OCI-LY7 (cell line): Measurements from ENCODE around the gene PTPN18. TPM values are rescaled to one million over a fixed set of nuclear protein-coding genes. Genes with fewer than 3 reads are reported as not detected.

ENCODE experiments used
- BruUV-seq: library from RNA; stranded (reverse); fragments of 400-500 nt; replicated peaks from 2 replicates; lab custom pipeline; 2021; lab: Mats Ljungman, UMichigan
- CTCF ChIA-PET: fragments of 300-600 bp; sonication (Branson Sonifier 250); formaldehyde crosslinking; loops from one replicate; lab custom pipeline; 2022; ENCODE audit warnings: antibody characterized with exemption; ENCODE audit not compliant: unreplicated experiment; lab: Charles Lee
- POLR2A ChIA-PET: fragments of 300-600 bp; sonication (Branson Sonifier 250); formaldehyde crosslinking; loops from one replicate; lab custom pipeline; 2022; ENCODE audit warnings: antibody characterized with exemption; lab: Charles Lee
- DNase-seq: peaks from one replicate; pipeline ENCODE4 v3.0.0-alpha.2; 2015; ENCODE audit warnings: low spot score
- H2AFZ ChIP-seq: fragments of 200-600 bp; sonication (generic), shearing (Covaris generic); 2 replicates; pipeline ENCODE4 v1.6.1; 2014; ENCODE audit warnings: mild to moderate bottlenecking, antibody characterized with exemption, low read length, moderate library complexity
- H3K27ac ChIP-seq: fragments of 200-600 bp; sonication (generic); 2 replicates; pipeline ENCODE4 v1.5.1; 2014; ENCODE audit warnings: mixed run types, low read depth, mild to moderate bottlenecking, moderate library complexity, low read length, inconsistent platforms; ENCODE audit not compliant: poor library complexity, severe bottlenecking
- H3K36me3 ChIP-seq: fragments of 200-600 bp; sonication (generic); 2 replicates; pipeline ENCODE4 v1.6.1; 2014; ENCODE audit warnings: mild to moderate bottlenecking, antibody characterized with exemption, low read length, moderate library complexity, mixed read lengths; ENCODE audit not compliant: insufficient read depth
- H3K4me1 ChIP-seq: fragments of 200-600 bp; sonication (generic); 2 replicates; pipeline ENCODE4 v1.5.1; 2014; ENCODE audit warnings: mild to moderate bottlenecking, low read length; ENCODE audit not compliant: insufficient read depth, poor library complexity, severe bottlenecking
- H3K4me2 ChIP-seq: fragments of 200-600 bp; sonication (generic); 2 replicates; pipeline ENCODE4 v1.6.1; 2014; ENCODE audit warnings: mild to moderate bottlenecking, low read length
- H3K4me3 ChIP-seq: fragments of 200-600 bp; sonication (generic); 2 replicates; pipeline ENCODE4 v1.5.1; 2014; ENCODE audit warnings: mild to moderate bottlenecking, low read depth, low read length; ENCODE audit not compliant: poor library complexity, severe bottlenecking
- H3K79me2 ChIP-seq: fragments of 200-600 bp; sonication (generic); 2 replicates; pipeline ENCODE4 v1.6.1; 2016; ENCODE audit warnings: low read depth, mild to moderate bottlenecking, low read length, moderate library complexity, mixed read lengths; ENCODE audit not compliant: insufficient read depth
- H3K9me2 ChIP-seq: fragments of 200-600 bp; sonication (generic); 2 replicates; pipeline ENCODE4 v1.6.1; 2016; ENCODE audit warnings: mild to moderate bottlenecking, low read length, mixed read lengths; ENCODE audit not compliant: insufficient read depth
- H3K9me3 ChIP-seq: fragments of 200-600 bp; sonication (generic); 2 replicates; pipeline ENCODE4 v1.6.1; 2014; ENCODE audit warnings: mild to moderate bottlenecking, mixed run types, low read length, mixed read lengths
- H4K20me1 ChIP-seq: fragments of 200-600 bp; sonication (generic); 2 replicates; pipeline ENCODE4 v1.6.1; 2014; ENCODE audit warnings: mild to moderate bottlenecking, antibody characterized with exemption, low read length, moderate library complexity, mixed read lengths; ENCODE audit not compliant: insufficient read depth
- EZH2phosphoT487 ChIP-seq: fragments of 200-600 bp; sonication (generic); IDR thresholded peaks from 2 replicates; pipeline ENCODE4 v1.6.1; 2018; ENCODE audit warnings: low read depth, borderline replicate concordance, mild to moderate bottlenecking, mixed run types, antibody characterized with exemption, low read length, moderate library complexity, mixed read lengths
- intact Hi-C: fragments of 100-400 bp; cut with micrococcal nuclease; formaldehyde crosslinking; loops from one replicate; pipeline ENCODE4 v1.10.0; 2022; ENCODE audit not compliant: unreplicated experiment
- total RNA-seq, 2 experiments: library from RNA; depleted of rRNA in 1 of 2; stranded (reverse); fragments of >200 nt in 1 of 2; shearing (Covaris generic) in 1 of 2; gene quantifications; 2 replicates each; pipeline ENCODE4 v1.2.3, GENCODE V29; 2014 to 2022
- TF ChIP-seq, protein P1 (sequence below): fragments of 200-600 bp; sonication (generic); conservative IDR thresholded peaks from 2 replicates; pipeline ENCODE4 v1.5.1; 2014; ENCODE audit warnings: mild to moderate bottlenecking, antibody characterized with exemption, low read length, moderate library complexity, mixed read lengths

Gene PTPN18
- total RNA-seq, 2 experiments from 2014 or later, result 96.6 to 309 TPM

DNA sequence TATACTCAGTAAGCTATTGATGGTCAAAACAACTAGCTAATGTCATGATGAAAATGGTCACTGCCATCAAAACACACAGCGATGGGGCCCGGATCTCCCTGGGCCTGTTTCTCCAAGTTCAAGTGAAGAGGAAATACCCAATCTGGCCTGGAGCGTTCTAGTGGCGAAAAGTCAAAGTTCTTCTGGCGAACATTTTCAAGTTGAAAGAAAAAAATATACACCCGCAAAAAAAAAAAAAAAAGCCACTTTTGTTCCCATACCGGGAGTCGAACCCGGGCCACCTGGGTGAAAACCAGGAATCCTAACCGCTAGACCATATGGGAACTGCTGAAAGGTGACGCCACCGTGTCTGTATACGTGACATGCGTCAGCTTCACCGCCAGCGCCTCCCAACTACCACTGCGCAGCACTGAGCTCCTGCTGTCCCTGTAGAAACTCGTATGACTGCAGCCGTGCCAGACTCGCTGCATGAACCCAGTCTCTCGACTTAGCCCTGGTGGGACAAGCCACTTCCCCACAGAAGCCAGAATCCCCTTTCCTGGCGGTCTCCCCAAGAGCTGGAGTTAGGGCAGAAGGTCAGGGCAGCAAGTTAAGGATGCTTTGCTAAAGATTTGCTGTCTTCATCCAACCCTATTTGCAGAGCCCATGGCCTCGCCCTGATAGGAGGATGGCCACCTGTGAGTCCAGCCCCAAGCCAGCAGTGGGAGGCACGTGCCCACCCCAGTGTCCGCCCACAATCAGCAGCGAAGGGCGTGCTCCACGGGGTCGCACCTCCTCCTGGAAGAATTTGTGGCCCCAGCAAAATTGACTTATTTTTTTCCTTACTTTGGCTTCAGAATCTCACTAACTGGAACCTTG lies 18.8 kb upstream of the PTPN18 start:
- no peaks in the 10 kb centered on the region for H3K9me3 ChIP-seq
- no peak for DNase-seq
- H3K4me3 ChIP-seq, result no peak overlapping the region
- no peak overlapping the region for H3K4me2 ChIP-seq
- H3K79me2 ChIP-seq, result peaks cover 5% of the 10 kb centered on the region; the same call in 1 of the 2 replicates
- H3K36me3 ChIP-seq, result peaks cover 42% of the 10 kb centered on the region
- peaks cover 15% of the 10 kb centered on the region for H3K4me1 ChIP-seq
- ChIA-PET POLR2A (no interaction called here), CTCF (no interaction called here)
- no peak overlapping the region for H3K27ac ChIP-seq
- no peaks in the 10 kb centered on the region for H3K9me2 ChIP-seq
- intact Hi-C loops, result no loop called here
- TF ChIP-seq, protein P1, sequence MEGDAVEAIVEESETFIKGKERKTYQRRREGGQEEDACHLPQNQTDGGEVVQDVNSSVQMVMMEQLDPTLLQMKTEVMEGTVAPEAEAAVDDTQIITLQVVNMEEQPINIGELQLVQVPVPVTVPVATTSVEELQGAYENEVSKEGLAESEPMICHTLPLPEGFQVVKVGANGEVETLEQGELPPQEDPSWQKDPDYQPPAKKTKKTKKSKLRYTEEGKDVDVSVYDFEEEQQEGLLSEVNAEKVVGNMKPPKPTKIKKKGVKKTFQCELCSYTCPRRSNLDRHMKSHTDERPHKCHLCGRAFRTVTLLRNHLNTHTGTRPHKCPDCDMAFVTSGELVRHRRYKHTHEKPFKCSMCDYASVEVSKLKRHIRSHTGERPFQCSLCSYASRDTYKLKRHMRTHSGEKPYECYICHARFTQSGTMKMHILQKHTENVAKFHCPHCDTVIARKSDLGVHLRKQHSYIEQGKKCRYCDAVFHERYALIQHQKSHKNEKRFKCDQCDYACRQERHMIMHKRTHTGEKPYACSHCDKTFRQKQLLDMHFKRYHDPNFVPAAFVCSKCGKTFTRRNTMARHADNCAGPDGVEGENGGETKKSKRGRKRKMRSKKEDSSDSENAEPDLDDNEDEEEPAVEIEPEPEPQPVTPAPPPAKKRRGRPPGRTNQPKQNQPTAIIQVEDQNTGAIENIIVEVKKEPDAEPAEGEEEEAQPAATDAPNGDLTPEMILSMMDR, result no peak
- TF ChIP-seq EZH2phosphoT487, result no peak
- no TSS peak for BruUV-seq
- H4K20me1 ChIP-seq, result no peaks in the 10 kb centered on the region
- no peak overlapping the region for H2AFZ ChIP-seq

DNA sequence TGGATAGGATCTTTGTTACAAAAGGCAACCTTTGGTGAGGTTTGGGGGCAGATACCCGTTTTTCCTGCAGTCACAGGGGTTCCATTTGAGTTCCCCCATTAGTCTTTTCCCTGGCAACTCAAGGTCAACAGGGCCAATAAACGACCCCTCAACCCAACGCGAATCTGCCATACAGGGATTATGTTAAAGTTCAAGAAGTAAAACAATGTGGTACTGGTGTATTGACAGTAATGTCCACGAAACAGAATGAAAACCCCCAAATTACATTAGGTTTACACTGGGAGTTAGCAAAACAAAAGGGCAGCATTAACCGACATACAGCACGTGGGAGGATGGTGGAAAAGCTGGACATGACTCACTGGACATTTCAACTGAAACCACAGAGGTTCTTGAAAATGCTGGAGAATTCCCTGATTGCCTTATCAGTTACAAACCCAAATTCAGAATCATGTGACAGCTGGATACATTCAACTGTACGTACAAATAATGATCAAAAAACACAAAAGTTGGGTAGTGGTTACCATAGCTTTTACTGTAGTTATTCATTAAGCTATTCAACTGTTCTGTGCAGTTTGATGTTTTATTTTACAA lies 18.0 kb upstream of the PTPN18 start:
- no peak for DNase-seq
- peaks cover 15% of the 10 kb centered on the region for H3K4me1 ChIP-seq
- no peak overlapping the region for H3K4me3 ChIP-seq
- H3K79me2 ChIP-seq, result peaks cover 6% of the 10 kb centered on the region; the same call in 1 of the 2 replicates
- no peak overlapping the region for H3K27ac ChIP-seq
- no peaks in the 10 kb centered on the region for H3K9me2 ChIP-seq
- BruUV-seq, result no TSS peak
- no peaks in the 10 kb centered on the region for H4K20me1 ChIP-seq
- ChIA-PET POLR2A (no interaction called here), CTCF (no interaction called here)
- no peak overlapping the region for H2AFZ ChIP-seq
- peaks cover 42% of the 10 kb centered on the region for H3K36me3 ChIP-seq
- TF ChIP-seq EZH2phosphoT487, result no peak
- TF ChIP-seq, protein P1, result no peak
- no peaks in the 10 kb centered on the region for H3K9me3 ChIP-seq
- intact Hi-C loops, result no loop called here
- H3K4me2 ChIP-seq, result no peak overlapping the region
